Measurements from ENCODE around the gene RING1. TPM values are rescaled to one million over a fixed set of nuclear protein-coding genes. Genes with fewer than 3 reads are reported as not detected.

The RING1 gene
- 34.2 and 48.2 TPM in 2 replicates for total RNA-seq

DNA sequence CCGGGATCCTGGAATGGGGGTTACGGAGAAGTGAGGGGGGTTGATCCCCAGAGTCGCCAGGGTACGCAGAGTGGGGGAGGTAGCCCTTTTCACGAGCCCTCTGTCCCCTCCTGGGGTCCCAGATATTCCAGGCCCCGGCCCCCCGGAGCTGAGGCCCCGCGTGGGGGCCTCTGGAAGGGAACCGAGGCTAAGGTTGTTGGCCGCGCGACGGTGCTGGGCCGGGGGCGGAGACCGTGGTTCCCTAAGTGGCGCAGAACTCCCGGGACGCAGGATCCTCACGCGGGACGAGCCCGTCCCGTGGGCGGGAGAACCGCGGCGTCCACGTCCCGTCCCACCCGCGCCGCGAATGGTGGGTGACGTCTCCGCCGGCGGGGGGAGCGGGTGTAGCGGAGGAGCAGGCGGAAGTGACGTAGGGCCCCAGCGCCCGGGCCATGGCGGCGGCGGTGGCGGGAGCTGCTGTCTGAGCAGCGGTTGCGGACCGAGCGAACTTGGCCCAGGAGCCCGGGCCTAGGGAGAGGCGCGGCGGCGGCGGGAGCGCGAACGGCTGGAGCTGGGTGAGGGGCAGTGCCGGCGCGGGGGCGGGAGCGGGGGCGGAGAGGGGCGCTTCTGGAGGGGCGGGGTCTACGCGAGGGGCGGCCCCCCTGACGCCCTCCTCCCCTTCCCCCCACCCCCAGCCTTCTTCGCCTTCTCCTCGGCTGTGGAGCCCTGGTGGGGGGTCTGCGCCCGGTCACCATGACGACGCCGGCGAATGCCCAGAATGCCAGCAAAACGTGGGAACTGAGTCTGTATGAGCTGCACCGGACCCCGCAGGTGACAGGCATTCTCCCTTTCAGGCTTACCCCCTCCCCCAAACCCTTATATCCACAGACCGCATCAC, at the start of gene RING1:
RING1 (plus strand) TSS at position 410 of the 877 bp plus-strand sequence; CDS start at position 733, 323 bp downstream.

GRCh38 chr6:33192105-33192646, 16.1 kb upstream of the RING1 start, which contains the start of gene COL11A2:
Gene COL11A2, minus strand, starts transcription at chr6:33192467. Its CDS starts 227 bp downstream, at chr6:33192240.

DNA sequence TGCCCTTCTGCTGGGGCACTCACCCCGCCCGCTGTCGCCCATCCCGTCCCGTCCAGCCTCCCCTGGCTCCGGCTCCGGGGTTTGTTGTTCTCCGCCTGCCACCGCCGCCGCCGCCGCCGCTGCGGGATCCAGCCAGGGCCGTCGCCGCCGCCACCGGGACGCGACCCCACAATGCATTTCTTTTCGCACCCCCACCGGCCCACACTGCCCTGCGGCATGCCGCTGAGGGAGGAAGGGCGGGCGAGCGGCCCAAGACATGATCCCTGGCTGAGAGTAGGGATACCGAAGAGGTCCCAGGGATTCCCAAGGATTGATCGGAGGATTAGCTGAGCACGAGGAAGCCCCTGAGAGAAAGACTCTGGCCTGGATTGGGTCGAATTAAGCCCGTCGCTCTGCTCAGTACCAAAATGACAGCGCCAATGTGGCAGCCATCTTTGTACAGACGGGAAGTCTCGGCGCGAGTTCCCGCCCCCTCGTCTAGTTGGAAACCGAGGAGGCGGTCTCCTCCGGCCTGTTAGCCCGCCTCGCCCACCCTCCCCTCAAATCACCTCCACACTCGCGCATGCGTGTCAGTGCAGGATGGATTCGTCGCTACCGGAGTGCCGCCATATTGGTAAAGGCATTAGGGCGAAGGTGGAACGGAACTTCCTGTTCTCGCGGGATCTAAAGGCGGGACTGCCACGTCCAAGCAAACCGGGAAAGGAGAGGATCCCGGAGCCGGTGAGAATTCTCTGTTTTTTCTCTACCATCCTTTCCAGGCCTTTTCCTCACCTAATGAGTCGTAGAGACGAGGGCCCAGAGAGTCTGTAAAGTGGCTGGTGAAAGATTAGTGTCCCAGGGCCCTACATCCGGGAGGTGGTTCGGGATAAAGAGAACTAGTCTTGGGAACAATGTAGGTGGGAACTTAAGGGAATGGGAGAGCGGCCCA, 7.8 kb upstream of the RING1 start, which contains the start of the genes RXRB and SLC39A7:
RXRB (minus strand) TSS at position 447 of the 928 bp plus-strand sequence; CDS start at position 258, 189 bp downstream.
SLC39A7 (plus strand) TSS at position 649 of the 928 bp plus-strand sequence. CDS start 379 bp downstream, outside the sequence.

DNA sequence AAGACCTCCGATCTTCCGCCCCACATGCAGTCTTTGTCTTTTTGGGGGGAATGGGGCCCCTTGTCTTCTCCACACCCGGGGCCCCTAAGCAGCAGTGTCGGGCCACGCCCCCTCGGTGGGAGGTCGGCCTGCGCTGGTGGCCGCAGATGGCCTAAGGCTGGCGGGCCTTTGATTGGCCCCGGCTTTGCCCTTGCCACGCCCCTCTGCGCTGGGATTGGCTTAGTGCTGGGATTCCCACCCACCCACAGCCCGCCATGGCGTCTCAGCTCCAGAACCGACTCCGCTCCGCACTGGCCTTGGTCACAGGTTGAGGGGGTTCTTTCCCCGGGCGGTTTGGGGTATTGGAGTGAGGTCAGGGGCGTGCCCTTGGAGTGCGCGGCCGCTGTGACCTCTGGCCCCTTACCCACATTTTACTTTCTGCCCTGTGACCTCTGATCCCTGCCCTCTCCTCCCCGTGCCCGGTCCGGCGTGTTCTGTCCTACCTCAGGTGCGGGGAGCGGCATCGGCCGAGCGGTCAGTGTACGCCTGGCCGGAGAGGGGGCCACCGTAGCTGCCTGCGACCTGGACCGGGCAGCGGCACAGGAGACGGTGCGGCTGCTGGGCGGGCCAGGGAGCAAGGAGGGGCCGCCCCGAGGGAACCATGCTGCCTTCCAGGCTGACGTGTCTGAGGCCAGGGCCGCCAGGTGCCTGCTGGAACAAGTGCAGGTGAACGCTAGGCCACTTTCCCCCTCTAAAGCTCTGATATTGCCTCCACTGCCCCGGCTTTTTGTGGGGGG, 3.7 kb upstream of the RING1 start, which contains the start of gene HSD17B8:
HSD17B8 (plus strand) TSS at position 241 of the 776 bp plus-strand sequence; CDS start at position 255, 14 bp downstream.

Other genes with a start within 250 kb of the RING1 start
- gene BRD2, start 239.9 kb upstream of the RING1 start, total RNA-seq, result 95.7 and 134 TPM in 2 replicates
- 0.07 TPM in 1 of 2 replicates, not detected in the other for gene HLA-DOA, start 198.9 kb upstream of the RING1 start, total RNA-seq
- 0.14 TPM in 1 of 2 replicates, not detected in the other for gene HLA-DPA1, start 134.9 kb upstream of the RING1 start, total RNA-seq
- gene HLA-DPB1, start 132.5 kb upstream of the RING1 start, total RNA-seq, result not detected in 2 replicates
- gene COL11A2, start 16.0 kb upstream of the RING1 start, total RNA-seq, result under 0.01 and 0.36 TPM in 2 replicates
- gene RXRB, start 7.8 kb upstream of the RING1 start, total RNA-seq, result 16.1 and 21.8 TPM in 2 replicates
- gene SLC39A7, start 7.6 kb upstream of the RING1 start, total RNA-seq, result 66.9 and 118 TPM in 2 replicates
- gene HSD17B8, start 3.8 kb upstream of the RING1 start, total RNA-seq, result 12.5 and 40.3 TPM in 2 replicates
- 27.0 and 28.8 TPM in 2 replicates for gene VPS52, start 63.4 kb downstream of the RING1 start, total RNA-seq
- 3,073 and 7,254 TPM in 2 replicates for gene RPS18, start 63.6 kb downstream of the RING1 start, total RNA-seq
- gene B3GALT4, start 68.6 kb downstream of the RING1 start, total RNA-seq, result 2.7 and 4.1 TPM in 2 replicates
- gene WDR46, start 80.7 kb downstream of the RING1 start, total RNA-seq, result 55.0 and 84.4 TPM in 2 replicates
- gene PFDN6, start 81.1 kb downstream of the RING1 start, total RNA-seq, result 37.5 and 69.7 TPM in 2 replicates
- 22.9 and 40.4 TPM in 2 replicates for gene RGL2, start 90.4 kb downstream of the RING1 start, total RNA-seq
- 22.2 and 108 TPM in 2 replicates for gene TAPBP, start 105.6 kb downstream of the RING1 start, total RNA-seq
- gene ZBTB22, start 109.2 kb downstream of the RING1 start, total RNA-seq, result 19.9 and 24.3 TPM in 2 replicates
- 35.9 and 77.9 TPM in 2 replicates for gene DAXX, start 114.5 kb downstream of the RING1 start, total RNA-seq
- gene KIFC1, start 183.3 kb downstream of the RING1 start, total RNA-seq, result 0.21 and 0.68 TPM in 2 replicates
- gene PHF1, start 202.5 kb downstream of the RING1 start, total RNA-seq, result 10.3 and 13.0 TPM in 2 replicates
- 27.3 and 62.1 TPM in 2 replicates for gene CUTA, start 209.6 kb downstream of the RING1 start, total RNA-seq
- gene SYNGAP1, start 211.6 kb downstream of the RING1 start, total RNA-seq, result 0.68 and 3.9 TPM in 2 replicates
- 10.6 and 13.0 TPM in 2 replicates for gene ZBTB9, start 246.1 kb downstream of the RING1 start, total RNA-seq

All from nasal cavity respiratory epithelium epithelial cell of viscerocranial mucosa (primary cell).